ENCODE measurements around the gene ALLC. TPM values are rescaled to one million over a fixed set of nuclear protein-coding genes. Genes with fewer than 3 reads are reported as not detected.

The ALLC gene
- total and polyA plus RNA-seq, 10 donors, result not detected

GRCh38 chr2:3650140-3650920 lies 7.7 kb upstream of the ALLC start:
- no peak for TF ChIP-seq POLR2A (IDR thresholded peaks at IDR 0.05)
- TF ChIP-seq POLR2AphosphoS5 (IDR thresholded peaks at IDR 0.05), result no peak
- no peak for TF ChIP-seq CTCF (IDR thresholded peaks at IDR 0.05 in 8 of 11, conservative IDR thresholded peaks at IDR 0.05 in 3 of 11)
- 72 to 83% (median 78%) methylated on average over 11 to 20 of the region's 20 CpGs for WGBS, 5 donors
- Histone ChIP-seq H3K4me1 (peaks cover 11 to 22% (median 17%) of the 10 kb centered on the region in 6 donors), H3K36me3 (no peaks in the 10 kb centered on the region), H3K9me3 (no peaks in the 10 kb centered on the region), H3K4me3 (no peak overlapping the region), H3K27ac (no peak overlapping the region), H3K27me3 (replicated peaks in 1 of 7) (peaks cover 0 to 28% (median 0%) of the 10 kb centered on the region in 7 donors)
- peak; percentile 77 for DNase-seq
- intact Hi-C loops (cut with DNase I; ENCODE audit: low total_unique reads), result loop anchor here (5.0 kb wide), 2 partner anchors 73 to 228 kb away; partner anchors contain the start of gene RPS7

GRCh38 chr2:3651691-3652648 lies 6.0 kb upstream of the ALLC start:
- TF ChIP-seq CTCF (IDR thresholded peaks at IDR 0.05 in 8 of 11, conservative IDR thresholded peaks at IDR 0.05 in 3 of 11), result peak in 2 of 11 experiments; percentile 11 to 25
- no peak for TF ChIP-seq POLR2A (IDR thresholded peaks at IDR 0.05)
- peak; percentile 26 to 80 (median 74) for TF ChIP-seq POLR2AphosphoS5 (IDR thresholded peaks at IDR 0.05)
- DNase-seq, result peak; percentile 92
- Histone ChIP-seq H3K4me3 (peak overlapping the region in 7 of 8 donors; percentile 9 to 61 (median 32)), H3K27me3 (replicated peaks in 1 of 7) (peaks cover 0 to 28% (median 0%) of the 10 kb centered on the region in 7 donors), H3K36me3 (no peaks in the 10 kb centered on the region), H3K9me3 (no peaks in the 10 kb centered on the region), H3K4me1 (peaks cover 11 to 36% (median 23%) of the 10 kb centered on the region in 6 donors), H3K27ac (peak overlapping the region; percentile 41 to 85 (median 72))
- 12 to 28% (median 21%) methylated on average over 45 of the region's 45 CpGs for WGBS, 5 donors
- intact Hi-C loops (cut with DNase I; ENCODE audit: low total_unique reads), result loop anchor here (5.0 kb wide), 2 partner anchors 75 to 230 kb away; partner anchors contain the start of gene RPS7

GRCh38 chr2:3652896-3653625 lies 4.9 kb upstream of the ALLC start:
- H3K4me1 ChIP-seq, result peaks cover 11 to 47% (median 28%) of the 10 kb centered on the region in 6 donors
- no peaks in the 10 kb centered on the region for H3K36me3 ChIP-seq
- peak overlapping the region in 3 of 8 donors; percentile 38 to 85 (median 80) for H3K27ac ChIP-seq
- peak; percentile 73 for DNase-seq
- no peaks in the 10 kb centered on the region for H3K9me3 ChIP-seq
- peaks cover 0 to 28% (median 0%) of the 10 kb centered on the region in 7 donors for H3K27me3 ChIP-seq (replicated peaks in 1 of 7)
- 88 to 96% (median 92%) methylated on average over 9 of the region's 9 CpGs for WGBS, 5 donors
- intact Hi-C loops (cut with DNase I; ENCODE audit: low total_unique reads), result loop anchor here (5.0 kb wide), 2 partner anchors 76 to 231 kb away; partner anchors contain the start of gene RPS7
- no peak overlapping the region for H3K4me3 ChIP-seq
- TF ChIP-seq CTCF (IDR thresholded peaks at IDR 0.05 in 8 of 11, conservative IDR thresholded peaks at IDR 0.05 in 3 of 11), result no peak
- no peak for TF ChIP-seq POLR2A (IDR thresholded peaks at IDR 0.05)
- no peak for TF ChIP-seq POLR2AphosphoS5 (IDR thresholded peaks at IDR 0.05)
